ENCODE results near the gene CACNA2D3. TPM values are rescaled to one million over a fixed set of nuclear protein-coding genes. Genes with fewer than 3 reads are reported as not detected.

The CACNA2D3 gene
- total and polyA plus RNA-seq, 4 donors, result 0.06 to 0.37 (median 0.08) TPM; not detected in 1

DNA sequence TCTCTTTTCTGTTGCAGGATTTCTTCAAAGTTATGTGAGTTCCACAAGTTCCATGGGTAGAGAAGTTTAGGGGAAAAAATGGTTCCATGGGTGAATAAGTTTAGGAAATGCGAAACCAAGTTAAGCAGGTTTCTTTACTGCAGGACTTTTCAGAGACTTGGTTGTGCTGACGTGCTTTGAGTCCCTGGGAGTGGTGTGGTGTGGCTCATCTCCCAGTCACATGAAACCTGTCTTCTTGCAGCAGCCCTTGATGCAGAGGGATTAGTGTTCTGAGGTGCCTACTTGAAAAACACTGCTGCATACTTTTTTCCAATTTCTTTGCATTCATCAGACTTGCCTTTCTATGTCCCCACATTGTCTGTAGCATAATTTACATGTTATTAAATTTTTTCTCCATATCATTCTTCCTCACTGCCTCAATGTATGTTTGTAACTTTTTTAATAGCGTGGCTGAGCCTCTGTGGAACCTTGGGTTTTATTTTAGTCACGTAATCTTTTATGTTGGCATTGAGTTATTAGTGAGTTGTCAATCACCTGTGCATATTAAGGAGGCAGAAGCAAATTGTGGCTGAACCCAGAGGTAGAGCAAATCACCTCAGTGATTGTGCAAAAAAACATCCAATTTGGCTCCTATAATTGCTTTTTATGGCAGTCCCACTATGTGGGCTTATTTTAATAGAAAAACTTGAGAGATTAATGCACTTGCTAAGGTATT, 115.6 kb downstream of the CACNA2D3 start:
- H3K27me3 ChIP-seq (ENCODE audit: control insufficient read depth in 4 of 4, insufficient read depth in 4 of 4, low read length in 3 of 4), result no peaks in the 10 kb centered on the region
- no peak overlapping the region for H3K4me3 ChIP-seq (ENCODE audit: low read depth in 1 of 3, low read length in 3 of 3)
- H3K27ac ChIP-seq (ENCODE audit: low read depth in 1 of 2, low read length in 2 of 2), result no peak overlapping the region
- no peak overlapping the region for H3K9ac ChIP-seq (ENCODE audit: low read depth in 1 of 2, low read length in 2 of 2)
- no peaks in the 10 kb centered on the region for H3K9me3 ChIP-seq (ENCODE audit: control insufficient read depth in 4 of 4, low read length in 3 of 4)
- no peak for DNase-seq (ENCODE audit: low spot score)
- TF ChIP-seq GABPA (IDR thresholded peaks at IDR 0.05 in 1 of 2, conservative IDR thresholded peaks at IDR 0.05 in 1 of 2) (no peak), FOXA2 (IDR thresholded peaks at IDR 0.05) (no peak), YY1 (IDR thresholded peaks at IDR 0.05) (no peak), JUND (IDR thresholded peaks at IDR 0.05) (no peak), EGR1 (IDR thresholded peaks at IDR 0.05; ENCODE audit: low read depth in 2 of 2) (no peak)
- H3K4me1 ChIP-seq (ENCODE audit: control insufficient read depth in 4 of 4, insufficient read depth in 4 of 4, low read length in 3 of 4), result no peaks in the 10 kb centered on the region
- H3K36me3 ChIP-seq (ENCODE audit: control insufficient read depth in 4 of 4, insufficient read depth in 3 of 4, low read depth in 1 of 4, low read length in 3 of 4), result no peaks in the 10 kb centered on the region
- WGBS, result 73% methylated on average over 4 of the region's 4 CpGs

DNA sequence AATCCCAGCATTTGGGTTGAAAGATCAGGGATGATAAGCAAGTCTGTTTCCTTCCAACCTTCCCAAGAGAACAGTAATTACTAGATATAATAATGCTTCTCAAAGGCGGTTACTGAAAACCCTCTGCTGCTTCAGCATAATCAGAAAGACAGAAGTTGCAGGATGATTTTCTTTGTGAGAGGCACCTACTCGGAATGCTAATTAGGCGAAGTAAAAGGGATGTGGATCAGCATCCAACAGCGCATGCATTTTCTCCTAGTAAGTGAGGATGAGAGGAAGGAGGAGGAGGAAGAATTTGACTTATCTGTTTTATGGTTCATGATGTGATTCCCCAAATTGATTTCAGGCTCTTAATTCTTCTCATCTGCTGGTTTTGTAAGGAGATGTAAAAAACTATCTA, 118.0 kb downstream of the CACNA2D3 start:
- DNase-seq (ENCODE audit: low spot score), result no peak
- H3K4me1 ChIP-seq (ENCODE audit: control insufficient read depth in 4 of 4, insufficient read depth in 4 of 4, low read length in 3 of 4), result no peaks in the 10 kb centered on the region
- no peak overlapping the region for H3K27ac ChIP-seq (ENCODE audit: low read depth in 1 of 2, low read length in 2 of 2)
- no peaks in the 10 kb centered on the region for H3K27me3 ChIP-seq (ENCODE audit: control insufficient read depth in 4 of 4, insufficient read depth in 4 of 4, low read length in 3 of 4)
- H3K4me3 ChIP-seq (ENCODE audit: low read depth in 1 of 3, low read length in 3 of 3), result no peak overlapping the region
- no peak overlapping the region for H3K9ac ChIP-seq (ENCODE audit: low read depth in 1 of 2, low read length in 2 of 2)
- no peaks in the 10 kb centered on the region for H3K36me3 ChIP-seq (ENCODE audit: control insufficient read depth in 4 of 4, insufficient read depth in 3 of 4, low read depth in 1 of 4, low read length in 3 of 4)
- TF ChIP-seq JUND (IDR thresholded peaks at IDR 0.05) (no peak), SP1 (IDR thresholded peaks at IDR 0.05) (no peak), HNF4G (IDR thresholded peaks at IDR 0.05) (no peak), NR2F2 (IDR thresholded peaks at IDR 0.05) (no peak)
- TF ChIP-seq, protein P1, sequence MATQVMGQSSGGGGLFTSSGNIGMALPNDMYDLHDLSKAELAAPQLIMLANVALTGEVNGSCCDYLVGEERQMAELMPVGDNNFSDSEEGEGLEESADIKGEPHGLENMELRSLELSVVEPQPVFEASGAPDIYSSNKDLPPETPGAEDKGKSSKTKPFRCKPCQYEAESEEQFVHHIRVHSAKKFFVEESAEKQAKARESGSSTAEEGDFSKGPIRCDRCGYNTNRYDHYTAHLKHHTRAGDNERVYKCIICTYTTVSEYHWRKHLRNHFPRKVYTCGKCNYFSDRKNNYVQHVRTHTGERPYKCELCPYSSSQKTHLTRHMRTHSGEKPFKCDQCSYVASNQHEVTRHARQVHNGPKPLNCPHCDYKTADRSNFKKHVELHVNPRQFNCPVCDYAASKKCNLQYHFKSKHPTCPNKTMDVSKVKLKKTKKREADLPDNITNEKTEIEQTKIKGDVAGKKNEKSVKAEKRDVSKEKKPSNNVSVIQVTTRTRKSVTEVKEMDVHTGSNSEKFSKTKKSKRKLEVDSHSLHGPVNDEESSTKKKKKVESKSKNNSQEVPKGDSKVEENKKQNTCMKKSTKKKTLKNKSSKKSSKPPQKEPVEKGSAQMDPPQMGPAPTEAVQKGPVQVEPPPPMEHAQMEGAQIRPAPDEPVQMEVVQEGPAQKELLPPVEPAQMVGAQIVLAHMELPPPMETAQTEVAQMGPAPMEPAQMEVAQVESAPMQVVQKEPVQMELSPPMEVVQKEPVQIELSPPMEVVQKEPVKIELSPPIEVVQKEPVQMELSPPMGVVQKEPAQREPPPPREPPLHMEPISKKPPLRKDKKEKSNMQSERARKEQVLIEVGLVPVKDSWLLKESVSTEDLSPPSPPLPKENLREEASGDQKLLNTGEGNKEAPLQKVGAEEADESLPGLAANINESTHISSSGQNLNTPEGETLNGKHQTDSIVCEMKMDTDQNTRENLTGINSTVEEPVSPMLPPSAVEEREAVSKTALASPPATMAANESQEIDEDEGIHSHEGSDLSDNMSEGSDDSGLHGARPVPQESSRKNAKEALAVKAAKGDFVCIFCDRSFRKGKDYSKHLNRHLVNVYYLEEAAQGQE (IDR thresholded peaks at IDR 0.05), result no peak
- TF ChIP-seq, protein P2, sequence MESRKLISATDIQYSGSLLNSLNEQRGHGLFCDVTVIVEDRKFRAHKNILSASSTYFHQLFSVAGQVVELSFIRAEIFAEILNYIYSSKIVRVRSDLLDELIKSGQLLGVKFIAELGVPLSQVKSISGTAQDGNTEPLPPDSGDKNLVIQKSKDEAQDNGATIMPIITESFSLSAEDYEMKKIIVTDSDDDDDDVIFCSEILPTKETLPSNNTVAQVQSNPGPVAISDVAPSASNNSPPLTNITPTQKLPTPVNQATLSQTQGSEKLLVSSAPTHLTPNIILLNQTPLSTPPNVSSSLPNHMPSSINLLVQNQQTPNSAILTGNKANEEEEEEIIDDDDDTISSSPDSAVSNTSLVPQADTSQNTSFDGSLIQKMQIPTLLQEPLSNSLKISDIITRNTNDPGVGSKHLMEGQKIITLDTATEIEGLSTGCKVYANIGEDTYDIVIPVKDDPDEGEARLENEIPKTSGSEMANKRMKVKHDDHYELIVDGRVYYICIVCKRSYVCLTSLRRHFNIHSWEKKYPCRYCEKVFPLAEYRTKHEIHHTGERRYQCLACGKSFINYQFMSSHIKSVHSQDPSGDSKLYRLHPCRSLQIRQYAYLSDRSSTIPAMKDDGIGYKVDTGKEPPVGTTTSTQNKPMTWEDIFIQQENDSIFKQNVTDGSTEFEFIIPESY (IDR thresholded peaks at IDR 0.05), result no peak
- 76% methylated on average over 4 of the region's 4 CpGs for WGBS
- H3K9me3 ChIP-seq (ENCODE audit: control insufficient read depth in 4 of 4, low read length in 3 of 4), result no peaks in the 10 kb centered on the region

DNA sequence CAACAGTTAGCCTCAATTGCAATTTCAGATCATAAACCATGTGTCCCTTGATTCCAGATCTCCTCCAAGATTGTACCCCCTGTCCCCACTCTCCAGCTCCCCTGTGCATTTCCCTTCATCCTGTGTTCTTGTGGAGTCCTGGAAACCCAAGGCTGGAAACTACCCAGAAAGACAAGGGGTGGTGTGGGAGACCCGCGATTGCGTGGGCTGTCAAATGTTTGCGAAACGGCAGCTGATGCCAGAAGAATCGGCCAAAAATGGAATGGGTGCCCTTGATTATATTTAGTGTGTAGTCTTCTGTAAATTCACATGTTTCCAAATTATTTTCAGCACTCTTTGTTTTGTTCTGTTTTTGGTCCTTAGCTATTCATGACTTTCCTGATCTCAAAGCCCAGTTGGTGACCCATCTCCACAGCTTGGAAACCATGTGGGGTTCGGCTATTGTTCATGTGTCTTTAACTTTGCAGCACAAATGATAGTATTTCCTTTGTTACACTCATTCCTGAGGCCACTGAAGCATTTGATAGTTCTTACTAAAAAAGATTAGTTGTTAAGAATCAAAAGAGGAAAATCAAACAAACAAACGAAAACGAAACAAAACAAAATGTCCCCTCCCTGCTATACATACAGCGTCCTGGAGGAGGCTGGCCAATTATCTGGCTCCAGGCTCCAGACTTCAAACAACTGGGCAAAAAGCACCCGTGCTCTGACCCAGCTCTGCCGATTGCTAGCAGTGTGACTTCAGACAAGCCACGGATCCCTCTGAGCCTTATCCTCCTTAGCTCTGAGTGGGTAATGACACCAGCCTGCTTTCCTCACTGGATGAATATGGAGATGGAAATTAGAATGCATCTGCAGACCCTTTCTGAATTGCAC, 120.9 kb downstream of the CACNA2D3 start:
- H3K4me1 ChIP-seq (ENCODE audit: control insufficient read depth in 4 of 4, insufficient read depth in 4 of 4, low read length in 3 of 4), result no peaks in the 10 kb centered on the region
- H3K27me3 ChIP-seq (ENCODE audit: control insufficient read depth in 4 of 4, insufficient read depth in 4 of 4, low read length in 3 of 4), result no peaks in the 10 kb centered on the region
- H3K36me3 ChIP-seq (ENCODE audit: control insufficient read depth in 4 of 4, insufficient read depth in 3 of 4, low read depth in 1 of 4, low read length in 3 of 4), result no peaks in the 10 kb centered on the region
- no peaks in the 10 kb centered on the region for H3K9me3 ChIP-seq (ENCODE audit: control insufficient read depth in 4 of 4, low read length in 3 of 4)
- no peak overlapping the region for H3K27ac ChIP-seq (ENCODE audit: low read depth in 1 of 2, low read length in 2 of 2)
- no peak for DNase-seq (ENCODE audit: low spot score)
- 52% methylated on average over 13 of the region's 13 CpGs for WGBS
- H3K9ac ChIP-seq (ENCODE audit: low read depth in 1 of 2, low read length in 2 of 2), result no peak overlapping the region
- H3K4me3 ChIP-seq (ENCODE audit: low read depth in 1 of 3, low read length in 3 of 3), result peak overlapping the region in 2 of 3 donors; percentile 2 to 42
- TF ChIP-seq, protein P3, sequence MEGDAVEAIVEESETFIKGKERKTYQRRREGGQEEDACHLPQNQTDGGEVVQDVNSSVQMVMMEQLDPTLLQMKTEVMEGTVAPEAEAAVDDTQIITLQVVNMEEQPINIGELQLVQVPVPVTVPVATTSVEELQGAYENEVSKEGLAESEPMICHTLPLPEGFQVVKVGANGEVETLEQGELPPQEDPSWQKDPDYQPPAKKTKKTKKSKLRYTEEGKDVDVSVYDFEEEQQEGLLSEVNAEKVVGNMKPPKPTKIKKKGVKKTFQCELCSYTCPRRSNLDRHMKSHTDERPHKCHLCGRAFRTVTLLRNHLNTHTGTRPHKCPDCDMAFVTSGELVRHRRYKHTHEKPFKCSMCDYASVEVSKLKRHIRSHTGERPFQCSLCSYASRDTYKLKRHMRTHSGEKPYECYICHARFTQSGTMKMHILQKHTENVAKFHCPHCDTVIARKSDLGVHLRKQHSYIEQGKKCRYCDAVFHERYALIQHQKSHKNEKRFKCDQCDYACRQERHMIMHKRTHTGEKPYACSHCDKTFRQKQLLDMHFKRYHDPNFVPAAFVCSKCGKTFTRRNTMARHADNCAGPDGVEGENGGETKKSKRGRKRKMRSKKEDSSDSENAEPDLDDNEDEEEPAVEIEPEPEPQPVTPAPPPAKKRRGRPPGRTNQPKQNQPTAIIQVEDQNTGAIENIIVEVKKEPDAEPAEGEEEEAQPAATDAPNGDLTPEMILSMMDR (IDR thresholded peaks at IDR 0.05; ENCODE audit: low read depth, low read length, missing input control), result peak; percentile 3
- TF ChIP-seq TAF1 (conservative IDR thresholded peaks at IDR 0.05), result no peak
- no peak for TF ChIP-seq YY1 (IDR thresholded peaks at IDR 0.05)
- TF ChIP-seq RXRA (IDR thresholded peaks at IDR 0.05), result no peak
- TF ChIP-seq, protein P4, sequence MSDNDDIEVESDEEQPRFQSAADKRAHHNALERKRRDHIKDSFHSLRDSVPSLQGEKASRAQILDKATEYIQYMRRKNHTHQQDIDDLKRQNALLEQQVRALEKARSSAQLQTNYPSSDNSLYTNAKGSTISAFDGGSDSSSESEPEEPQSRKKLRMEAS (IDR thresholded peaks at IDR 0.05), result no peak
- no peak for TF ChIP-seq RAD21 (IDR thresholded peaks at IDR 0.05)
